GM18867 (cell line): ENCODE results near the gene RHEB.

Source experiments
- ATAC-seq: cut with Tn5 transposase; IDR thresholded peaks from one replicate; pipeline ENCODE4 v1.9.1; 2021; ENCODE audit warnings: mild to moderate bottlenecking, moderate library complexity; ENCODE audit not compliant: unreplicated experiment

Gene RHEB

GRCh38 chr7:151504715-151505326, 14.9 kb downstream of the RHEB start:
- no peak for ATAC-seq

DNA sequence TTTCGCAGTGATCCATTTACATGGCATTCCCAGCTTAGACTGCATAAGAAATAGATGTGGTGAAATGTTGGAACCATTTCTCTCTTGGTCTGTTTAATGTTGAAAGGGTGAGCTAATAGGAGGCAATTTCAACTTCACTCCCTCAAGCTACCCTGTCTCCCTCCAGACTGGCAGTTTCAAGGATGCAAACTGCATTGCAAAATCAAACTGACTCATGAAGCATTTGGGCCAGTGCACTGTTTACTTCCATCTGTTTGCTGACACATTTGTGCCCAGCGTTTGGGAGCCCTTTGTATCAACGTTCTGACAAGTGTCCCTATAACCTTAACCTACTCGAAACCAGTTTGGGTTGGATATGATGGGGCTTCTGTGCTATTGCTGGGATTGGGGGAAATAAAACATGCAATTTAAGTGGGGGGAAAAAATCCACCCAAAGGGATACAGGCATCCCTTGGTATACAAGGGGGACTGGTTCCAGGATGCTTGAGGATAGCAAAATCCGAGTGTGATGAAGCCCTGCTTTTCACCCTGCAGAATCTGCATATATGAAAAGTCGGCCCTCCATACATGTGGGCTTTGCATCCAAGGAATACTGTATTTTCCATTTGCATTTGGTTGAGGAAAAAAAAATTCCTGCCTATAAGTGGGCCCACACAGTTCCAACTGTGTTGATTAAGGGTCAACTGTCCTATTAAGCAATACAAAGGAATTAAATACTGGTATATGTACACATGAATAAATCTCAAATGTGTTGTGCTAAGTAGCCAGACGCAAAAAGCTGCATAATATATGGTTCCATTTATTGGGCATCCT, 15.6 kb downstream of the RHEB start:
- ATAC-seq, result no peak

- ATAC-seq, result no peak
Measured at GRCh38 chr7:151501676-151502075, 18.0 kb downstream of the RHEB start.

DNA sequence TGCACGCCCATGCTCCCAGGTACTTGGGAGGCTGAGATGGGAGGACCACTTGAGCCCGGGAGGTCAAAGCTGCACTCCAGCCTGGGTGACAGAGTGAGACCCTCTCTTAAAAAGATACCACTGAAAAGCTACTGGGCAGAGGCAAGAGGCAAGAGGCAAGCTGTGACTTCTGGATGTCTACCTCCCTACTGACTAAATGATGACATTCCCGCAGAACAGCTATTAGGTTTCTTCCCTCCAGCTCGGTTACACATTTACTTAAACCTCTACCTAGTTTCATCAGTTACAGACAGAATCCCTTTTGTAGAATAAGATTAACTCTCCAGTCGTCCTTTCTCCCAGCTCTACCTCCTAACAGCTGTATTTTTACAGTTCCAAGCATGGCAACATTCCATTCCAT, 21.2 kb downstream of the RHEB start:
- no peak for ATAC-seq

DNA sequence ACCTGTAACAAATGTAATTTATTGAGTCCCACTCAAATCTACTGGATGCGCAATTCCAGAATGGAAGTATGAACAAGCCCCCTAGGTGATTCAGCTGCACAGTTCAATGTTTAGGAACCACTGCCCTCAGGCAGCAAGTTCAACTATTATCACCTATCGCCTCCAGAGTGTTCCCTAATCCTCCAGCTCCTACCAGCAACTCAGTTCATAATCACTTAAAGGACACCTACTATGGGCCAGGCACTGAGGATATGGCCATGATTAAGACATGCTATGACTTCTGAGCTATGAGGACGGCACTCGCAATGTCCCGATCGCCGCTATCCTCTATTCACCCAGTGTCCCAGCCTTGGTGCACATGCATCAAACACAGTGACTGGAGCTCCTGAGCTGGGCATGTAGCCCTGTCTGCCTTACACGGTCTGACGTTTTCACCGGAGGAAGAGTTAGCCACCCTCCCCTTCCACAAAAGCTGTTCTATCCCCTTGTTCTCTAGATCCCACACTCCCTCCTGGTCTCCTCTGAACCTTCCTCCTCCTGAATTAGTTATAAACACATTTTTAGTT, 22.3 kb downstream of the RHEB start:
- no peak for ATAC-seq

DNA sequence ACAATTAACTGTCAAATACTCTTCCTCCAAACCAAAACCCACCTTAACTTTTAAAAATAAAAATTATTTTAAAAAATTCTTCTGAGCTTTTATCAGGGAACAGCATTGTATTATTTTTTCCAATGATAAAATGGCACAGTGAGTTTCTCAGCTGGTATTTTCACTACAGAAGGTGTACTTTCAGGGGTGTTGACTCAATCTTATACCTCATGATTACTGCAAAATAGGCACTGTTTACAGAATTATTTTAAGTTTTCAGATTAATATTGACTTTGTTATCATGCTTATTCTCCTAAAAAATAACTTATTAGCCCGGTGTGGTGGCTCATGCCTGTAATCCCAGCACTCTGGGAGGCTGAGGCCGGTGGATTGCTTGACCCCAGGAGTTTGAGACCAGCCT, 24.3 kb downstream of the RHEB start:
- no peak for ATAC-seq

GRCh38 chr7:151494298-151495284, 25.1 kb downstream of the RHEB start:
- no peak for ATAC-seq

- no peak for ATAC-seq
Measured at GRCh38 chr7:151493083-151493482, 26.6 kb downstream of the RHEB start.

- ATAC-seq, result no peak
Measured at GRCh38 chr7:151491859-151492258, 27.8 kb downstream of the RHEB start.

GRCh38 chr7:151490456-151491105, 29.1 kb downstream of the RHEB start:
- ATAC-seq, result no peak

DNA sequence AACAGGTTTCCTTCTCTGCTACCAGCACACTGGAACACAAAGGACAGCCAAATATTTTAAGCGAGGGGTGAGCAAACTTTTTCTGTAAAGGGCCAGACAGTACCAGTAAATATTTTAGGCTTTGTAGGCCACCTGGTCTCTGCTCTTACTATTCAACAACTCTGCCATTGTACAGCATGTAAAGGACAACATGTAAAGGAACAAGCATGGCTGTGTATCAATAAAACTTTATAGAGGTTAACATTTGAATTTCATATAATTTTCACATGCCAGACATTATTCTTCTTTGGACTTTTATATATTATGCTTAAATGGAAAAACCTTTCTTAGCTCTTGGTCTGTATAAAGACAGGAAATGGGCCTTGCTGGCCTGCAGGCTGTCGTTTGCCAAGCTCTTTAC, 30.2 kb downstream of the RHEB start:
- no peak for ATAC-seq

- no peak for ATAC-seq
Measured at GRCh38 chr7:151488096-151488495, 31.6 kb downstream of the RHEB start.

- ATAC-seq, result no peak
Measured at GRCh38 chr7:151487228-151487627, 32.5 kb downstream of the RHEB start.

DNA sequence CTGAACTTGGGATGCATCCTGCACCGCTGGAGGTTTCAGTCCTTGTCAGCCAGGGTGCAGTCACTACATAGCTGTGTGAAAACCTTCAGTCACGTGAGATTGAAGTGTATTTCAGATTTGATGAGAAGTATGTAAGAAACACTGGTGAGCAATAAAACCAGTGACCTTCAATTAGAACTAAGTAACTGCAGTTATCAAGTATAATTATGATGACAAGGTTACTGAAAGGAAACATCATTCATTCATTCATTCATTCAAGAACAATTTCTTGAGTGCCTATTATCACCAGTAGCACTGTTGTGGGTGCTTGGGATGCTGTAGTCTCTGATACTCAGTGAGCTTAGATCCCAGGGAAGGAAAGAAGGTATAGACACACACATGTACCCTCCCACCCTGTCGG, 33.6 kb downstream of the RHEB start:
- ATAC-seq, result no peak

DNA sequence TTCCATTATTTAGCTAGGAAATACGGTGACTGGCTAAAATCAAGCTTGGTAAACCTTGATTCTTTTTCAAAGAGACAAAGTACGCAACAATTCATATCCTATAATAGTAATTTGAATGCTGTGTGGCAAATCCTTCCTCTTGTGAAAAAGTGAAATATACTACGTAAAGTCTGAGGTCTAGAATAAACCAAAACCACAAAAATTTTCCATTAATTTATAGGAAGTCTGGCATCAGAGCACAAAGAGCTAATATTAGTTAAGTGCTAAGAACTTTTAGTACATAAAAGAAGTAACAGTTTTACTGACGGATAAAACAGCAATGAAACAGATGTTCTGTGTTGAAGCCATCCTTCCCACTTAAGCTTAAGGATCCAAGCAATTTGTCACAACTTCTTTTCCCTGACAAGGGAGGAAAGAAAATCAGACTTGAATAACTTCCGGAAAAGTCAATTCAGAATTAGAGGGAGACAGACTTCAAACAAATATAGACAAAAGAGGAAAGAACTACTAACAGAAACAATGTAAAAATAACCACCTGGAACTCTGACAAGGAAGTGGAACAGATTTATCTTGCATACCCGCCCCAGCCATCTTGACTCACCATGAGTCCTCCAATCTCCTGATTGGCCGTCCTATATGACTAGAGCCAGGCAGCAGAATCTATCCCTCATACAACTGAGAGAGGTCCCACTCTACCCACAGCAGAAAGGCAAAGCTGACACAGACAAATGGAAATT, 34.6 kb downstream of the RHEB start:
- no peak for ATAC-seq

DNA sequence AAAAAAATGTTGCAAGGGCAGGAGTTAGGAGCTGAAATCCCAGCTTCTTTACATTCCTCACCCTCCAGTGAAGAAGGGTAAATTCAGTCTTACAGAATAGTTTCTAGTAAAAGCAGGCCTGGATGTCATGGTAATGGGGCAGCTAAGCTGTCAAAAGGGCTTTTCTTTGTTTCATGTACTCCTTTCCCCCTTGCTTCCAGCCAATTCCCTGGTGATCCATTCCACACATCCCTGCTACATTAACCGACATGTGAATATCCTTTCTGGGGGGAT, 36.0 kb downstream of the RHEB start:
- ATAC-seq, result no peak

DNA sequence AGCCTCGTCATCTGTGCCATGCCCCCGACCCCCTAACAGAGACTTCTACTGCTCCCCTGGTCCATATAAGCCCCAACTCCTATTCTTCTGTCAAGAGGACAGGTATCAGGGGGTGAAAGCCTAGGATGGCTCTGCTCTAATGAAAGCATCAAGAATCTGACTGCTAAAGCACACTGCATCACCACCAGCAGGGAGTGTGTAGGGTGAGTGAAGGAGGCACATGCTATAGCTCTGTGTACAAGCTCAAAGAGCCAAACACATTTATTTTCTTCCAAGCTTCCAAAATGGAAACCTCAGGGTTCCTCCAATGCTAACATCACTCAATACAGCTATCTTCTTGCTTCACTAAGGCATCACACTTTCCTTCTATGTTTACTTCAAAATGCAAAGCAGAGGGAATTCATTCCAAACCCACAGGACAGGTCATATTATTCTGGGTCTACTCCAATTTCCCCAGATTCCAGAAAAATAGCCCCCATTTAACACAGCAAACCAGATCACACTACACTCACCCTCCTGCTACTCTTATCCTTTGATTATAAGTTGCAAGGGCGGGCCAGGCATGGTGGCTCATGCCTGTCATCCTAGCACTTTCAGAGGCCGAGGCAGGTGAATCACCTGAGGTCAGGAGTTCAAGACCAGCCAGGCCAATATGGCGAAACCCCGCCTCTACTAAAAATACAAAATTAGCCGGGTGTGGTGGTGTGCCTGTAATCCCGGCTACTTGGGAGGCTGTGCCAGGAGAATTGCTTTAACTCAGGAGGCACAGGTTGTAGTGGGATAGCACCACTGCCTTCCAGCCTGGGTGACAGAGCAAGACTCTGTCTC, 36.6 kb downstream of the RHEB start:
- no peak for ATAC-seq

- peak; percentile 56 for ATAC-seq
Measured at GRCh38 chr7:151481650-151482505, 37.8 kb downstream of the RHEB start.
